Esophagus (tissue), 2 donors: ENCODE results near the gene GXYLT1. TPM values are rescaled to one million over a fixed set of nuclear protein-coding genes. Genes with fewer than 3 reads are reported as not detected.

Experiments used
- H3K27ac ChIP-seq, 2 donors: one replicate each; pipeline ENCODE4 v1.5.1; 2013; ENCODE audit warnings: low read depth in 2 of 2, mild to moderate bottlenecking in 2 of 2, inconsistent platforms in 1 of 2, low read length in 1 of 2, moderate library complexity in 1 of 2
- H3K27me3 ChIP-seq, 2 donors: one replicate each; pipeline ENCODE4 v1.6.1; 2013; ENCODE audit warnings: low read length in 2 of 2, control low read depth in 1 of 2, mild to moderate bottlenecking in 1 of 2; ENCODE audit not compliant: insufficient read depth in 2 of 2, control insufficient read depth in 1 of 2
- H3K36me3 ChIP-seq, 2 donors: one replicate each; pipeline ENCODE4 v1.6.1; 2013; ENCODE audit warnings: low read length in 1 of 2; ENCODE audit not compliant: control insufficient read depth in 2 of 2, insufficient read depth in 2 of 2
- H3K4me1 ChIP-seq, 2 donors: one replicate each; pipeline ENCODE4 v1.6.1; 2013; ENCODE audit warnings: low read length in 1 of 2; ENCODE audit not compliant: control insufficient read depth in 2 of 2, insufficient read depth in 2 of 2
- H3K4me3 ChIP-seq, 2 donors: one replicate each; pipeline ENCODE4 v1.5.1; 2013; ENCODE audit warnings: low read length in 2 of 2, mild to moderate bottlenecking in 2 of 2, low read depth in 1 of 2, moderate library complexity in 1 of 2
- H3K9me3 ChIP-seq, 2 donors: one replicate each; pipeline ENCODE4 v1.6.1; 2013; ENCODE audit warnings: mild to moderate bottlenecking in 2 of 2, low read depth in 1 of 2, low read length in 1 of 2, moderate library complexity in 1 of 2; ENCODE audit not compliant: control insufficient read depth in 2 of 2, insufficient read depth in 1 of 2
- WGBS, 2 donors: extraction: QIAGEN DNeasy Blood & Tissue Kit; methylation state at CpG; one replicate each; pipeline ENCODE4 v1.1.7; 2013; 5-methylcytosine and 5-hydroxymethylcytosine counted together
- polyA plus RNA-seq, 2 donors: library from polyadenylated mRNA; stranded (reverse); fragments of 200-250 nt; gene quantifications; one replicate each; pipeline ENCODE4 v1.2.3, GENCODE V29; 2013
- donor health status: healthy with polysubstance abuse.
- donor health status: Bipolar disorder and iron deficiency.

Gene GXYLT1
- polyA plus RNA-seq, 2 donors: 1.3 to 1.4 TPM

DNA sequence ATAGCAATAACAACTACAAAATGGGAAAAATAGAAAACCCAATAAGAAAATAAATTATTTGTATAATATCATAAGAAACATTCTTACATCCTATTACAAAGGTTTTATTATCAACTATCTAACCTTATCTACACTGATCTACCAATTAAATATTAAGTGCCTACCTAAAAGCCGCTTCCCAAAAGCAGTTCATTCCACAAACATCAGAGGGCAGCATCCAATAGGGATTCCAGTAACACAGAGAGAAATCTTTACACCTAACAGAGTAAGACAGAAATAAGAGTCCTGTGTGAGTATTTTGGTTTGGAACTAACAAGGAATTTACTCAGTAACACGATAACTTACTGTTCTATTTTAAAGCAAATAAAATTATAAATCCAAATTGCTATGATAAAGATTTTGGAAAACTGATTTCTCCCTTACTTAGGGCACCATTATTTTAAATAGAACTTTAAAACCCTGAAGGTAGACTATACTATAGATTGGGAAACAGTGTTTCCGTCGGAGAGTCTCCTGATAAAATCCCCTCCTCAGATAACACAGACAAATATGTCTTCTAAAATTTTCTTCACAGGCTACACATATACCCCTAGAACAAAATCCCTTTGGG is 15.0 kb downstream of the GXYLT1 start:
- no peak overlapping the region for H3K27ac ChIP-seq
- no peaks in the 10 kb centered on the region for H3K4me1 ChIP-seq
- H3K27me3 ChIP-seq: no peaks in the 10 kb centered on the region
- WGBS, 2 donors: 33 to 40% methylated on average over 4 of the region's 4 CpGs
- H3K36me3 ChIP-seq: no peaks in the 10 kb centered on the region
- no peak overlapping the region for H3K4me3 ChIP-seq
- no peaks in the 10 kb centered on the region for H3K9me3 ChIP-seq

DNA sequence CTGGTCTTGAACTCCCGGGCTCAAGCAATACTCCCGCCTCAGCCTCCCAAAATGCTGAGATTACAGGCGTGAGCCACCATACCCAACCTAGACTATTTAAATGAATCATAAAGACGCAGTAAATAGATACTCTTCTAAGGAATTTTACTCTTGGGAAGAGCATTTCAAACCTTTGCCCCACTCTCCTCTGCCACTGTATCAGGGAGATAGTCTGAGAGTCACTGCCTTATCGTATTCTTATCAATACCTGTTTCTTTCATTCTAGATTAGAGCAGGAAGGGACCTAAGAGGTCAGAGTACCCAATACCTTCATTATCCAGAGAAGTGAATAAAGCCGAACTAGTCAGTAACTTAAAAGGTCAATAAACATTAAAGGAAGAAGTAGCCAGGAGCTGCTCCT is 15.8 kb downstream of the GXYLT1 start:
- no peaks in the 10 kb centered on the region for H3K9me3 ChIP-seq
- H3K4me1 ChIP-seq: no peaks in the 10 kb centered on the region
- no peaks in the 10 kb centered on the region for H3K27me3 ChIP-seq
- WGBS, 2 donors: 86 to 95% methylated on average over 6 of the region's 6 CpGs
- no peak overlapping the region for H3K4me3 ChIP-seq
- H3K36me3 ChIP-seq: no peaks in the 10 kb centered on the region
- H3K27ac ChIP-seq: no peak overlapping the region

DNA sequence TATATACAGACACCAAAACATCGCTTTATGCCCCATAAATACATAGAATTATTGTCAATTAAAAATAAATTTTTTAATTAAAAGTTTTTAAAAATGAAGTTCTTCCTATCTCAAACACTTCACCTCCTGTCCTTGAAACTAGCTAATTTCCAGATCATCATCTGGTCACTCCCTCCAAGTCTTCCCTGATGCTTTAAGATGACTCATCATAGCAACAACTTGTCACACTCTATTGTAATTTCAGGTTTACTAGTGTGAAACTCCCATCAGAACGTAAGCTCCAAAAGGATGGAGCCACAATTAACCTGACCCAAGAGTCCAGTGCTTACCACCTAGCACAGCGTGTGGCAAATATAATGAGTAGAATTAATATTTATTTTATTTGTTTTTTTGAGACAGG is 16.3 kb downstream of the GXYLT1 start:
- Histone ChIP-seq H3K4me3 (no peak overlapping the region), H3K4me1 (no peaks in the 10 kb centered on the region), H3K36me3 (no peaks in the 10 kb centered on the region), H3K9me3 (no peaks in the 10 kb centered on the region), H3K27ac (no peak overlapping the region), H3K27me3 (no peaks in the 10 kb centered on the region)
- WGBS, 2 donors: 72 to 81% methylated on average over 3 of the region's 3 CpGs

DNA sequence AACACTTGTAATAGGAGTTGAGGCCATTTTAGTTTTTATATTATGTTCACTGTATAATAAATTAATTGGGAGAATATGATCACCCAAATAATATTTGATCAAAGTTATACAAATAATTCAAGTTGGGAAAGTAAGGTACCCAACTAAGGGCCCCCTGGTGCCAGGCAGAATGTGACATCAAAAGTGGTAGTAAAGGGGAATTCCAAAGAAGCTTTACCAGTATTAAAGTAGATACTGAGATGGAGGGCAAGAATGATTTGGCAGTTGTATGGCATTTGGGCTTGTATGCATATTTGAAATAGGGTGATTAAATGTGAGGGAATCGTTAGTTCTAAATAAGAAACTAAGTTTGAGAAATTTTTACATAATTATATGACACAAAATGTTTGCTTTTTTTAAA is 17.7 kb downstream of the GXYLT1 start:
- H3K9me3 ChIP-seq: no peaks in the 10 kb centered on the region
- no peaks in the 10 kb centered on the region for H3K36me3 ChIP-seq
- no peaks in the 10 kb centered on the region for H3K27me3 ChIP-seq
- no peaks in the 10 kb centered on the region for H3K4me1 ChIP-seq
- WGBS, 2 donors: 72 to 80% methylated on average over 1 of the region's 1 CpG
- no peak overlapping the region for H3K4me3 ChIP-seq
- no peak overlapping the region for H3K27ac ChIP-seq

DNA sequence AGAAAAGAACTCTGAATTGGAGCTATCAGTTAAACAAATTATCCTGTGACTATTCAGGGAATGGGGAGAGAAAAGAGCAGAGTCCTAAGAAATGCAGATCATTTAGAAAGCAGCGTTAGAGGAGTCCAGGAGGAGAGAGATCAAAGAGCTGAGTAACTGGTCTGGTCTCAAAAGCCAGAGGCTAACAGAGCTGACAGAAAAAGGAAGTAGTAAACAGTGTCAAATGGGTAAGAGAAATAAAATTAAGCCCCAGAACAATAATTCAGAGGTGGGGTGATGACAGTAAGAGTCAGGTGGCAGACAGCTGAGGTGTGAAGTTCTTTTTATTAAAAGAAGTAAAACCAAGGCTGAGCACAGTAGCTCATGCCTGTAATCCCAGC is 19.3 kb downstream of the GXYLT1 start:
- H3K36me3 ChIP-seq: no peaks in the 10 kb centered on the region
- no peaks in the 10 kb centered on the region for H3K27me3 ChIP-seq
- H3K27ac ChIP-seq: no peak overlapping the region
- H3K9me3 ChIP-seq: no peaks in the 10 kb centered on the region
- 35 to 47% methylated on average over 1 of the region's 1 CpG for WGBS, 2 donors
- no peaks in the 10 kb centered on the region for H3K4me1 ChIP-seq
- no peak overlapping the region for H3K4me3 ChIP-seq

DNA sequence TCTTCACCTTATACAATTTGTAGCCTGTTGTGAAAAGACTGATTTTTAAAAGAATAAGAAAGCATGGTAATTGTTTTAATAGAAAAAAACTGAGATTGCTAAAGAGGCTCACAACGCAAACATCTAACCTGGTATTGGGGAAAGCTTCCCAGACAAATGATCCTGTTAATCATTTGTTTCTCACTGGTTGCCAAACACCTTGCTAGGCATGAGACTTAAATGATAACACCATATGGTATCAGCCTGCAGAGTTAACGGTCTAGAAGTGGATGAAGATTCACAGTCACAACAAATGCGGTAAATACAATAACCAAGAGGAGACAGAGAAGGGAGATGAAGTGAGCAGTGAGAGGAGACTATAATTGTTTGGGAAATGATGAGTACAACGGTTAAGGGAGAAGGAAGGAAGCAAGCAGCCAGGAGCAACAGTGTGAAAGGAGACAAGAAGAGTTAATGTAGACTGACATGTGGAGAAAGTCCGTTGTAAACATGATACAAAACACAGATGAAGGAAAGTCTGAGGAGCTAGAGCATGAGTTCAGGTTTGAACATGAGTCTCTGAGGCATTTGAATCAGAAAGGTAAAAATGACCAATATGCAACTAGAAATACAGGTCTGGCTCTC is 19.8 kb downstream of the GXYLT1 start:
- H3K4me3 ChIP-seq: no peak overlapping the region
- no peak overlapping the region for H3K27ac ChIP-seq
- 45 to 59% methylated on average over 5 of the region's 5 CpGs for WGBS, 2 donors
- no peaks in the 10 kb centered on the region for H3K9me3 ChIP-seq
- no peaks in the 10 kb centered on the region for H3K27me3 ChIP-seq
- H3K4me1 ChIP-seq: no peaks in the 10 kb centered on the region
- H3K36me3 ChIP-seq: no peaks in the 10 kb centered on the region

DNA sequence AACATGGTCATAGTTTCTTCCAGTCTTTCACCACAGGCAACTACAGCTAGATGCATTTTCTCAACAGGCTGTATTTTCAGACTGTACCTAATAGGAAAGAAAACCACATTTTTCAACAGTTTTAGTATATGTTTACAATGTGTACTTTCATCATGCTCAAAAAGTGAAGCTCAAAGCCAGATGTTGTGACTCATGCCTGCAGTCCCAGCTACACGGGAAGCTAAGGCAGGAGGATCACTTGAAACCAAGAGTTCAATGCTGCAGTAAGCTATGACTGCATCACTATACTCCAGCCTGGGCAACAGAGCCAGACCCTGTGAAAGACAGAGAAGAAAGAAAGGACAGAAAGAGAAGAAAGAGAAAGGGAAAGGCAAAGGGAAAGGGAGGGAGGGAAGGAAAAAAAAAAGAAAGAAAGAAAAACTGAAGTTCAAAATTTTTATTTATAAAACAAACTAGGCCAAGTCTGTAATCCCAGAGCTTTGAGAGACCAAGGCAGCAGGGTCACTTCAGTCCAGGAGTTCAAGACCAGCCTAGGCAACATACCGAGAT is 25.5 kb downstream of the GXYLT1 start:
- H3K4me3 ChIP-seq: no peak overlapping the region
- no peak overlapping the region for H3K27ac ChIP-seq
- no peaks in the 10 kb centered on the region for H3K9me3 ChIP-seq
- H3K27me3 ChIP-seq: no peaks in the 10 kb centered on the region
- 55 to 62% methylated on average over 2 of the region's 2 CpGs for WGBS, 2 donors
- no peaks in the 10 kb centered on the region for H3K4me1 ChIP-seq
- H3K36me3 ChIP-seq: no peaks in the 10 kb centered on the region

DNA sequence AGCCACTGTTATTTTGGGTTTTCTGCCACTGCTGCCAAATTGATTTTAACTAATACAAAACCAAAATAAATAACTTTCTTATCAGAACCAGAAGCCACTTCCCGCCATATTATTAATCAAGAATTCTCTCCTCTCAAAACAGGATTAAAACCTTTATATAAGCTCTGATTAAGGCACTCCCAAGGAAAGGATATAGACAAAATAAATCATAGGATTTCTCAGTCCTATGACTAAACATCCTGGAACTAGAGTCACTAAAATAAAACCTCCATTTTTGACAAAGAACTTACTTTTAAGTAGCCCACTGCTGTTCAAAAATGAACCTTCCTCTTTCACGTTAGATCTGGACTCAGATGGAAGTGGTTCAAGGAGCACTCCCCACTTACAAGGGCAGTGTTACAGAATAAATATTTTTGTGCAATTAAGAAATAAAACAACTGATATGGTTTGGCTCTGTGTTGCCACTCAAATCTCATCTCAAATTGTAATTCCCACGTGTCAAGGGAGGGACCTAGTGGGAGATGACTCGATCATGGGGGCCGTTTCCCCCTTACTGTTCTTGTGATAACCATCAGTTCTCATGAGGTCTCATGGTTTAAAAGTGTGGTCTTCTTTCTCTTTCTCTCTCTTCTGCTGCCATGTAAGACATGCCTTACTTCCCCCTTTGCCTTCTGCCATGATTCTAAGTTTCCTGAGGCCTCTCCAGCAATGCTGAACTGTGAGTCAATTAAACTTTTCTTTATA is 26.4 kb downstream of the GXYLT1 start:
- 83 to 87% methylated on average over 5 of the region's 5 CpGs for WGBS, 2 donors
- no peak overlapping the region for H3K4me3 ChIP-seq
- no peaks in the 10 kb centered on the region for H3K9me3 ChIP-seq
- H3K4me1 ChIP-seq: no peaks in the 10 kb centered on the region
- no peaks in the 10 kb centered on the region for H3K36me3 ChIP-seq
- H3K27ac ChIP-seq: no peak overlapping the region
- H3K27me3 ChIP-seq: no peaks in the 10 kb centered on the region

DNA sequence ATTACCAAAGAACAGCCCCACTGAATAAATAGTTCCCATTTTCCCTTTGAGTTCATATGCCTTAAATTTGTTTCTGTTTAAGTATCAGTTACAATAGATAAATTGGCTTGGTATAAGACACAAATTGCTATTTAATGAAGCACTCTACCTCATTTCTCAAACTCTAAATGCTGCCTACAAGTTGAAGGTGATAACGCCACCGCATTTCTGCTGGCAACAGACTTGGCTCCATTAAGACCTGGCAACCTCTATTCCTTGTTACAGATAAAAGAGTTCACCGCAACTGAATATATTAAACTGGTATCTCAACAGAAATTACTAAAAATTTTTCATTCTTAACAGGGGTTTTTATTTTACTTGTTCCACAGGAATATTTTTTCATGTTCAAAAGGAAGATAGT is 35.6 kb downstream of the GXYLT1 start:
- Histone ChIP-seq H3K27ac (no peak overlapping the region), H3K27me3 (no peaks in the 10 kb centered on the region), H3K36me3 (no peaks in the 10 kb centered on the region), H3K9me3 (no peaks in the 10 kb centered on the region), H3K4me1 (no peaks in the 10 kb centered on the region), H3K4me3 (no peak overlapping the region)
- 98 to 99% methylated on average over 3 of the region's 3 CpGs for WGBS, 2 donors
